Nephron progenitor cell (in vitro differentiated cells): ENCODE measurements around the gene CABLES1.

Experiments used
- DNase-seq: peaks from one replicate; pipeline ENCODE4 v3.0.0; 2021
- H3K27ac Mint-ChIP-seq: 2 replicates; pipeline ENCODE4 v1.8.0; 2021; ENCODE audit warnings: mild to moderate bottlenecking, moderate library complexity, mixed read lengths
- H3K27me3 Mint-ChIP-seq: 2 replicates; pipeline ENCODE4 v1.8.0; 2021; ENCODE audit warnings: mild to moderate bottlenecking, low read depth, mixed read lengths; ENCODE audit not compliant: poor library complexity
- H3K36me3 Mint-ChIP-seq: 2 replicates; pipeline ENCODE4 v1.8.0; 2021; ENCODE audit warnings: low read depth, mixed read lengths
- H3K4me1 Mint-ChIP-seq: 2 replicates; pipeline ENCODE4 v1.8.0; 2021; ENCODE audit warnings: mixed read lengths
- H3K4me3 Mint-ChIP-seq: 2 replicates; pipeline ENCODE4 v1.8.0; 2021; ENCODE audit warnings: mild to moderate bottlenecking, moderate library complexity, mixed read lengths
- H3K9me3 Mint-ChIP-seq: 2 replicates; pipeline ENCODE4 v1.8.0; 2021; ENCODE audit warnings: mild to moderate bottlenecking, moderate library complexity, mixed read lengths
- CTCF ChIP-seq: fragments of 200-600 bp; sonication (generic); IDR thresholded peaks from 2 replicates; pipeline ENCODE4 v1.5.0; 2021; ENCODE audit warnings: antibody characterized with exemption

CABLES1 gene

GRCh38 chr18:23274638-23275482, 139.6 kb downstream of the CABLES1 start:
- Mint-ChIP-seq H3K9me3 (peaks cover 43% of the 10 kb centered on the region), H3K36me3 (peaks cover 43% of the 10 kb centered on the region), H3K27ac (peak overlapping the region; percentile 3), H3K4me3 (no peak overlapping the region), H3K27me3 (peaks cover 3% of the 10 kb centered on the region), H3K4me1 (peaks cover 20% of the 10 kb centered on the region)
- no peak for TF ChIP-seq CTCF
- no peak for DNase-seq

GRCh38 chr18:23276451-23276850, 141.2 kb downstream of the CABLES1 start:
- TF ChIP-seq CTCF = no peak
- H3K4me1 Mint-ChIP-seq = peaks cover 21% of the 10 kb centered on the region
- DNase-seq = no peak
- no peak overlapping the region for H3K4me3 Mint-ChIP-seq
- H3K27ac Mint-ChIP-seq = no peak overlapping the region
- H3K36me3 Mint-ChIP-seq = peaks cover 30% of the 10 kb centered on the region
- peaks cover 10% of the 10 kb centered on the region for H3K27me3 Mint-ChIP-seq
- peaks cover 27% of the 10 kb centered on the region for H3K9me3 Mint-ChIP-seq

GRCh38 chr18:23277399-23277798, 142.1 kb downstream of the CABLES1 start:
- H3K4me1 Mint-ChIP-seq = peaks cover 29% of the 10 kb centered on the region
- H3K9me3 Mint-ChIP-seq = peaks cover 23% of the 10 kb centered on the region
- H3K27ac Mint-ChIP-seq = no peak overlapping the region
- peaks cover 25% of the 10 kb centered on the region for H3K36me3 Mint-ChIP-seq
- no peak overlapping the region for H3K4me3 Mint-ChIP-seq
- no peak for TF ChIP-seq CTCF
- DNase-seq = no peak
- peaks cover 10% of the 10 kb centered on the region for H3K27me3 Mint-ChIP-seq

DNA sequence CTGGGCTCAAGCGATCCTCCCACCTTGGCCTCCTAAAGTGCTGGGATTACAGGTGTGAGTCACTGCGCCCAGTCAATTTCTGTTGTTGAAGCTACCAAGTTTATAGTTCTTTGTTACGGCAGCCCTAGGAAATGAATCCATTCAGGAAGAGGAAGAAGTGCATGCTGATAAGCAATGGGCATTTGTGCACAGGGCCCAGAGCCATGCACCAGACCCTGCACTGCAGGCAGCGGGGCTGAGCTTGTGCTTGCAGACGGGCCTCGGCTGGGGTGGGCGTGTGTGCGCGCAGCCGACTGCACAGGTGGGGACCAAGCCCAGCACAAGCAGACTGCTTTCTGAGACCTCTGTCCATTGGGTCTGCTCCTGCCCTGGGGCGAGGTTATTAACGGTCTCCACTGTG, 144.6 kb downstream of the CABLES1 start:
- Mint-ChIP-seq H3K36me3 (peaks cover 25% of the 10 kb centered on the region), H3K9me3 (peaks cover 19% of the 10 kb centered on the region), H3K27me3 (peaks cover 13% of the 10 kb centered on the region)

GRCh38 chr18:23280844-23281243, 145.6 kb downstream of the CABLES1 start:
- Mint-ChIP-seq H3K27ac (no peak overlapping the region), H3K27me3 (peaks cover 13% of the 10 kb centered on the region), H3K9me3 (peaks cover 19% of the 10 kb centered on the region), H3K36me3 (peaks cover 22% of the 10 kb centered on the region), H3K4me1 (peaks cover 38% of the 10 kb centered on the region), H3K4me3 (no peak overlapping the region)
- no peak for TF ChIP-seq CTCF
- DNase-seq = no peak

More for the DNA sequence above, 144.6 kb downstream of the CABLES1 start:
- Mint-ChIP-seq H3K27ac (no peak overlapping the region), H3K4me3 (no peak overlapping the region), H3K4me1 (peaks cover 38% of the 10 kb centered on the region)
- no peak for TF ChIP-seq CTCF
- no peak for DNase-seq
